Measurements from ENCODE around the gene BTK. TPM values are rescaled to one million over a fixed set of nuclear protein-coding genes. Genes with fewer than 3 reads are reported as not detected.

BTK gene
- 0.15 TPM in 1 of 2 replicates, not detected in the other for total RNA-seq

GRCh38 chrX:101385795-101386541, at the start of gene BTK:
Gene BTK, minus strand, starts transcription at chrX:101386191. Its CDS starts 10,907 bp downstream, at chrX:101375284.

DNA sequence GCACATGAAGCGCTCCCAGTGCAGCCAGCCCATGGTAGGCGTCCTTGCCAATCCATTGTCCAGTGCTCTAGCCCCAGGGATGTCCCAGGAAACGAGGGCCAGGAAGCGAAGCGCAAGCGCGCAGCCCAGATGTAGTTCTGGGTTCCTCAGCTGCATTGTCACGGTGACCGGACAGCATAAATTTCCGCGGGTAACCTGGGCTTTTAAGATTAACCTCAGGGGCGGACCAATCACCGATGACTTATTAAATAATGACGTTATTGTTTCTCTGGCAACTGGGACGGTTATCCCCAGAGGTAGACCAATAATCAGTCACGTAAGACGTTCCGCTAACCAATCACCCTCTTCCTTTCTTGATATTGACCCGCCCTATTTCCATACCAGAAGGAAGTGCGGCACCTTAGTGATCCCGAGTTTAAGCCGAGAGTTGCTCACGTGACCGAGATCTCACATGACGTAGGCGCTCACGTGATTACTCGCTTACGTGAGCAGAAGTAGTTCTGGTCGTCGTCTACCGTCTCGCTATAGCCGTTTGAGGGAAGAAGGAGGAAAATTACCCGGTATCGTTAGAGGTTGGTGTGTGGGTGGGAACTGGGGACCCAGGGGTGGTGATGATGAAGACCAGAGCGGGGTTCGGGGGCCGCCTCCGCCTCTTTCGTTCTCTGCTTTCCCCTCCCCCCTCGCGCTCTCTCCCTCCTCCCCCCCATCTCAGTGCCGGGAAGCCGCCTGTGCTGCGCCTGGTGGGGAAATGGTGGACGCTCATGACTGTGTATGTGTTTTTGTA, 21.9 kb upstream of the BTK start, which contains the start of the genes GLA and HNRNPH2:
TSS of gene GLA (minus strand) at position 178 of the 784 bp plus-strand sequence. CDS start at position 156, 22 bp downstream.
TSS of gene HNRNPH2 (plus strand) at position 475 of the 784 bp plus-strand sequence. CDS start 3,767 bp downstream, outside the sequence.

GRCh38 chrX:101390664-101391525, 4.9 kb upstream of the BTK start, which contains the start of gene RPL36A:
Gene RPL36A, plus strand, starts transcription at chrX:101391011. Its CDS starts 33 bp downstream, at chrX:101391044.

GRCh38 chrX:101348452-101349192, 37.4 kb downstream of the BTK start, which contains the start of gene TIMM8A:
Gene TIMM8A, minus strand, starts transcription at chrX:101348742. Its CDS starts 78 bp downstream, at chrX:101348664.

Other genes starting within 250 kb of the BTK start
- 0.15 and 0.32 TPM in 2 replicates for gene DRP2, start 166.4 kb downstream of the BTK start, total RNA-seq
- gene TAF7L, start 94.9 kb downstream of the BTK start, total RNA-seq: 0.30 and 1.6 TPM in 2 replicates
- 3.3 and 5.2 TPM in 2 replicates for gene TIMM8A, start 37.4 kb downstream of the BTK start, total RNA-seq
- gene RPL36A, start 4.8 kb upstream of the BTK start, total RNA-seq: 278 and 940 TPM in 2 replicates
- gene GLA, start 21.7 kb upstream of the BTK start, total RNA-seq: 31.8 and 41.0 TPM in 2 replicates
- gene HNRNPH2, start 22.0 kb upstream of the BTK start, total RNA-seq: 89.6 and 106 TPM in 2 replicates
- 2.9 and 5.8 TPM in 2 replicates for gene ARMCX4, start 99.3 kb upstream of the BTK start, total RNA-seq
- 26.6 and 42.2 TPM in 2 replicates for gene ARMCX1, start 164.4 kb upstream of the BTK start, total RNA-seq
- gene ARMCX6, start 231.8 kb upstream of the BTK start, total RNA-seq: 33.4 and 35.1 TPM in 2 replicates
- 56.8 and 74.9 TPM in 2 replicates for gene ARMCX3, start 237.0 kb upstream of the BTK start, total RNA-seq